ENCODE measurements around the gene DTYMK.

The DTYMK gene

DNA sequence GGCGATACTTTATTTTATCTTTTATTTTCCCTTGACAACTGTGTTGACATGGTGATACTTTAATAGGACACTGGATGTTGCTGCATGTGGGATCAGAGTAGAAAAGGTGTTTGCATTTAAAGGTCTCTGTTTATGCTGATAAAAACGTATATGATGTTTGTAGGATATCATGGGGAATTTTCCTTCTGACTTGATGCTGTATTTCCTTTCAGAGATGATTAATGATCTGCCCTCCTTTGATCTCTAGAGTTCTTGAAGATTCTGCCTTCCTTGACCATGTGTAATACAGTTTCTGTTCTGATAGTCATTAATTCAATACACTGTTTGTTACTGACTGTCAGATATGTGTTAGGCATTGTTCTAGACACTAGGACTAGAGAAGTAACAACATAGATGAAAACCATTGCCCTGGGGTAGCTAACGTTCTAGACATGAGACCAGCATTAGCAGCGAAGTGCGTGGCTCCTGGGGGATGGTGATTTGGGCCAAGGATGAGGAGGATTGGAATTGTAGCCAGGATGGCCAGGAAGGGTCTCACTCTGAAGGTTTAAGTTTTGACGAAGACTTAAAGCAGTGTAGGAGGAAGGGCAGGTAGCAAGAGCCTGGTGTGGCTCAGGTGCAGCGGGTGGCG is 46.3 kb downstream of the DTYMK start:
- DNase-seq (ENCODE audit: low read depth), result no peak
- no peak overlapping the region for H3K4me3 ChIP-seq (ENCODE audit: low read length)
- no peaks in the 10 kb centered on the region for H3K9me3 ChIP-seq (ENCODE audit: control insufficient read depth, low read length)
- H3K36me3 ChIP-seq (ENCODE audit: control insufficient read depth, insufficient read depth, low read length, severe bottlenecking), result peaks cover under 1% of the 10 kb centered on the region
- H3K27me3 ChIP-seq (replicated peaks; ENCODE audit: control insufficient read depth, insufficient read depth, low read length), result no peaks in the 10 kb centered on the region
- no peak overlapping the region for H3K9ac ChIP-seq (ENCODE audit: low read length)
- H3K4me1 ChIP-seq (ENCODE audit: control insufficient read depth, insufficient read depth, low read length), result peaks cover 30% of the 10 kb centered on the region

DNA sequence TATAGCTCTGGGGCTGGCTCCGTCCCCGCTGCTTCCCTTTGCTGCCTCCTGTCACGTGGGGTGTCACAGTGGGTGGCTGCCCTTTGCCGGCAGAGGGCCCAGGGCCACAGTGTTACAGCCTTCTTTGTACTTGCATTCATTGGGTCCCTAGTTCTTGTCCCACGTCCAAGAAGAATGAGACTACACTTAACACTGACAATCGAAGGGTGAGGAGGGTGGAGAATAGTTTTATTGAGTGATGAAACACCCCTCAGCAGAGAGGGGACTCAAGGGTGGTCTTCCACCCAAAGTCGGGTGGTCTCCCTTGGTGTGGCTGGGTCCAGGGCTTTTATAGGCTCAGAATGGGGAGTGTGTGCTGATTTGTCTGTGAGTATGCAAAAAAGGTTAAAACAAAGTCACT is 47.2 kb downstream of the DTYMK start:
- no peak for DNase-seq (ENCODE audit: low read depth)
- no peaks in the 10 kb centered on the region for H3K9me3 ChIP-seq (ENCODE audit: control insufficient read depth, low read length)
- no peaks in the 10 kb centered on the region for H3K27me3 ChIP-seq (replicated peaks; ENCODE audit: control insufficient read depth, insufficient read depth, low read length)
- H3K4me1 ChIP-seq (ENCODE audit: control insufficient read depth, insufficient read depth, low read length), result peaks cover 37% of the 10 kb centered on the region
- H3K36me3 ChIP-seq (ENCODE audit: control insufficient read depth, insufficient read depth, low read length, severe bottlenecking), result no peaks in the 10 kb centered on the region
- H3K9ac ChIP-seq (ENCODE audit: low read length), result peak overlapping the region; percentile 100
- peak overlapping the region; percentile 95 for H3K4me3 ChIP-seq (ENCODE audit: low read length)

DNA sequence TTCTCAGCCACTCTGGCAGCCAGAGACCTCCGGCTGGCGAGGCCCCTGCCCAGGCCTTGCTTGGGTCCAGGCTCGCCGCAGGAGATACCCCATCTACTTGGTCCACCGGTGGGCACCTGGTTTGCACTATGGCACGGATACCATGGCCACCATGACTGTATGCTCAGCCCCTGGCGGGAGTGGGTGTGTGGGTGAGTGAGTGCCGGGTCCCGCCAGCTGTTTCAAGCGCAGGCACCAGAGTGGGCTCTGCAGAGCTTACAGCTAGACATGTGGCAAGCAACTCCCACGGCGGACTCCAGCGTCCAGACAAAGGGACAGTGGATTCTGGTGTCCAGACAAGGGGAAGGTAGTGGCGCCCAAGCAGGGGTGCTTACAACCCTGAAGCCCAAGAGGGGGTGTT is 47.7 kb downstream of the DTYMK start:
- Histone ChIP-seq H3K9ac (ENCODE audit: low read length) (peak overlapping the region; percentile 100), H3K27me3 (replicated peaks; ENCODE audit: control insufficient read depth, insufficient read depth, low read length) (no peaks in the 10 kb centered on the region), H3K9me3 (ENCODE audit: control insufficient read depth, low read length) (no peaks in the 10 kb centered on the region), H3K4me3 (ENCODE audit: low read length) (peak overlapping the region; percentile 95), H3K4me1 (ENCODE audit: control insufficient read depth, insufficient read depth, low read length) (peaks cover 40% of the 10 kb centered on the region), H3K36me3 (ENCODE audit: control insufficient read depth, insufficient read depth, low read length, severe bottlenecking) (no peaks in the 10 kb centered on the region)
- no peak for DNase-seq (ENCODE audit: low read depth)

DNA sequence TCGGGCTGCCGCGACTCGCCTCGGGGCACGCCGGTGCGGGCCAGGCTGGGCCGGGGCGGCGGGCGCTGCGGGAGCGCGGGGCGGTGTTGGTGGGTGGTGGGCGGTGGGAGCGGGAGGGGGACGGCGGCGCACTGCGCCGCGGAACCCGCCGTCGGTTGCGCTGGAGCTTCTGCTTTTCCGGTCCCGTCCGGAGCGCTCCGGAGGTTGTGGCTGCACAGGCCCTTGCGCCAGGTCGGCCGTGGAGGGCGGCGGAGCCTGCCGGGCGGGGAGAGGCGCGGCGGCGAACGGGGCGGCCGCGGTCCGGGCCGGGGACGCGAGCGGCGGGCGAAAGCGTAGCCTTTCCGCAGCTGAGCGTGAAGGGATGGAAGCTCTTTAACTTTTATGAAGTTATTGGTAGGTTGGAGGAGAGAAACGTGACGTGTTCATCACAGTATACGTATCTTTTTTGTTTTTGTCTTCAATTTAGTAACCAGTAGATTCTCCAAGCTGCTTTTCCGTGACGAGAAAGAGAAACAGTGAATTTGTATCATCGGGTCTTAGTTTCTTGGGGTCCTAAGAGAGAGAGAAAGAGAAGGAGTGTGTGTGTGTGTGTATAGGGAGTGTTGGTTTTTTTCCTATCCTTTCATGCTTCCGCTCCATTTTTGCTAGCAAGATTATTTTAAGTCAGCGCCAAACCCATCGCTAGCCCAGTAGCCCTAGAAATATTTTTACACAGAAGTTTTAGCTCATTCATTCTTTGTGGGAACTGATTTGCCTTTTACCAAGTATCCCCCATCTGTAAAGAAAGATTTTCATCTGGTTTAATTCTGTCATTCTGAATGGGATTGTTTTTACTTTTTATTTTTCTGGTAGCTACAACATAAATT is 48.6 kb downstream of the DTYMK start:
- H3K4me1 ChIP-seq (ENCODE audit: control insufficient read depth, insufficient read depth, low read length), result peaks cover 38% of the 10 kb centered on the region
- no peaks in the 10 kb centered on the region for H3K27me3 ChIP-seq (replicated peaks; ENCODE audit: control insufficient read depth, insufficient read depth, low read length)
- no peaks in the 10 kb centered on the region for H3K9me3 ChIP-seq (ENCODE audit: control insufficient read depth, low read length)
- DNase-seq (ENCODE audit: low read depth), result peak; percentile 71
- H3K4me3 ChIP-seq (ENCODE audit: low read length), result peak overlapping the region; percentile 95
- peaks cover 8% of the 10 kb centered on the region for H3K36me3 ChIP-seq (ENCODE audit: control insufficient read depth, insufficient read depth, low read length, severe bottlenecking)
- peak overlapping the region; percentile 100 for H3K9ac ChIP-seq (ENCODE audit: low read length)

DNA sequence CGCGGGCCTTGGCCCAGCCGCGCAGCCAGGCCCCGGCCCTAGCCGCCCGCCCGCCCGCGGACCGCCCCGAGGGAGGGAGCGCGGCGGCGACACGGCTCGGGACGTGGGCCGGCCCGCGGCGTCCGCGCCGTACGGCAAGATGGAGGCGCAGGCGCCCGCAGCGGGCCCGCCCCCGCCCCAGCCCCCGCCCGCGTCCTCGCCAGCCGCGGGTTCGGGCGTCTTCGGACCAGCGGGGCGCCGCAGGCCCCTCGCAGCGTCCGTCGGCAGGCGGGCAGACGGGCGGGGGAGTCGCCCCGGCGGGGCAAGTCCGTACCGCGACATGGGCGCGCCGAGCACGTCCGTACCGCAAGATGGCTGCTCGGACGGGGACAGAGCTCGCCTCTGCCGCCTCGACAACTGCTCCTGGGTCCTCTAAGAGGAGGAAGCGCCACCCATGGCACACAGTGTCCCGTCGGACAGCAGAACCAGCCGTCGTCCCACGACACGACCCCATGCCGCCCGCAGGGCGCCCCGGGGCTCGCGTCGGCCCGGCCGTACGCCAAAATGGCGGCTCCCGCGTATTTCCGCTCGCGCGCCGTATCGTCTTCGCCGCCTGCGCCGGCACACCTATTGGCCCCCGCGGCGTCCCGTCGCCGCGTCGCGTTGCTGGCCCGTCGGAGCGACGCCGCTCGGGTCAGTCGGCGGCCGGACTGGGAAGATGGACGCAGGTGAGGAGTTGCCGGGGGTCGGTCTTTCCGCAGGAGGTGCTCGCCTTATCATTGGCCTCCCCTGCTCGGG is 49.4 kb downstream of the DTYMK start, which contains the start of the genes ATG4B and THAP4:
ATG4B (plus strand) TSS at position 676 of the 777 bp plus-strand sequence; CDS start at position 698, 22 bp downstream.
THAP4 (minus strand) TSS at position 141 of the 777 bp plus-strand sequence. CDS start 141 bp downstream, outside the sequence.
- Histone ChIP-seq H3K36me3 (ENCODE audit: control insufficient read depth, insufficient read depth, low read length, severe bottlenecking) (peaks cover 17% of the 10 kb centered on the region), H3K9ac (ENCODE audit: low read length) (peak within 1 kb of the TSS; percentile 100), H3K4me3 (ENCODE audit: low read length) (peak within 1 kb of the TSS; percentile 95), H3K4me1 (ENCODE audit: control insufficient read depth, insufficient read depth, low read length) (peaks cover 38% of the 10 kb centered on the region), H3K27me3 (replicated peaks; ENCODE audit: control insufficient read depth, insufficient read depth, low read length) (no peaks in the 10 kb centered on the region), H3K9me3 (ENCODE audit: control insufficient read depth, low read length) (no peaks in the 10 kb centered on the region)
- DNase-seq (ENCODE audit: low read depth), result peak; percentile 92

DNA sequence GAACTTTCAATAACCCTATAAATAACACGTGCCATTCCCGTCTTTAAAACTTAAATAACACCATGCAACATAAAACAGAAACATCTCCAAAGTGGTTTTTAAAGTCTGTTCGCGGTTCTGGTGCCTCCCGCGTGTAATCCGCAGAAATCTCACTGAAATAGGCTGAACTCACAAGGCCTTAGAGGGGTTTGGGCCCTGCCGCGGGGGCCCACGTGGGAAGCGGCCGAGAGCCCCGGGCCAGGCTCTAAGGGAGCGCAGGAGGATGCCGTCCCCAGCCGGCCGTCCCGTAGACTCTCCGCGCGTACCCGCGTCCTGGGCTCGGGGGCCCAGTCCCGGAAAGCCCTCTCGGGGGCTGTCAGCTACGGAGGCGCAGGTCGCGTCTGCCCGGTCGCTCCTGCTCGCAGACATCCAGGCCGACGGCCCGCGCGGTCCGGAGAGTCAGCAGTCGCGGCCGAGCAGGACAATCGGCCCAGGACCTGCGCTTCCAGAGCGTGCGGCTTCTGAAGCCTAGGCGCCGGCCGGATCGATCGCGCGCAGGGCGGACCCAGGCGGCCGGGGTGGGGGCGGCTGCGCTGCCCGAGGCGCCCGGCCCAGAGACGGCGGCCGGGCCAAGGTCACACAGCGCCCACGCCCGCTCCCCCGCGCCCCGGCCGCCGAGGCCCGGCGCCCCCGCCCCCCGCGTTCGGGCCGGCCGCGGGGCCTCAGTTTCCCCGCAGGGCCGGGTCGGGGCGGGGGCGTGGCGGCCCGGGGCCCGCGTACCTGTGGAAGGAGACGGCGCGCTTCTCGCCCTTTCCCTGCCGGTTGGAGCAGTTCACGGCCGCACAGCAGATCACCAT is 50.2 kb downstream of the DTYMK start:
- H3K4me1 ChIP-seq (ENCODE audit: control insufficient read depth, insufficient read depth, low read length), result peaks cover 31% of the 10 kb centered on the region
- no peaks in the 10 kb centered on the region for H3K27me3 ChIP-seq (replicated peaks; ENCODE audit: control insufficient read depth, insufficient read depth, low read length)
- H3K9me3 ChIP-seq (ENCODE audit: control insufficient read depth, low read length), result no peaks in the 10 kb centered on the region
- DNase-seq (ENCODE audit: low read depth), result peak; percentile 76
- peak overlapping the region; percentile 95 for H3K4me3 ChIP-seq (ENCODE audit: low read length)
- H3K9ac ChIP-seq (ENCODE audit: low read length), result peak overlapping the region; percentile 93
- peaks cover 25% of the 10 kb centered on the region for H3K36me3 ChIP-seq (ENCODE audit: control insufficient read depth, insufficient read depth, low read length, severe bottlenecking)

DNA sequence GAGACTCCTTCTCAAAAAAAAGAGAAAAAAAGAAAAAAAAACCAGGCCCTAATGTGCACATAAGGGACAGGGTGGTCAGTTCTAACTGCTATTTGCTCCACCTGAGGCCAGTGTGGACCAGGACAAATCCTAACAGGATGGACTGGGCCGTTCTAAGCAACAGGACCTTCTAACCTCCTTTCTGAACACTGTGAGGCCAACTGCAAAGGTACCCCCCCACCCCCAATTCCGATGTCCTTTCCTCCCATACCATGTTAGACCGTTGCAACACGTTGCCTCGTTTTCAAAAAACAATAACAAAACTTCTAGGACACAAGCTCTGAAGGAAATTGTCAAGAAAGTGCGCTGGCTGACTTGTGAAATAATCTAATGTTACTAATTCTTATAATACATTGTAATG is 50.9 kb downstream of the DTYMK start:
- peak; percentile 68 for DNase-seq (ENCODE audit: low read depth)
- Histone ChIP-seq H3K36me3 (ENCODE audit: control insufficient read depth, insufficient read depth, low read length, severe bottlenecking) (peaks cover 31% of the 10 kb centered on the region), H3K4me3 (ENCODE audit: low read length) (peak overlapping the region; percentile 95)

DNA sequence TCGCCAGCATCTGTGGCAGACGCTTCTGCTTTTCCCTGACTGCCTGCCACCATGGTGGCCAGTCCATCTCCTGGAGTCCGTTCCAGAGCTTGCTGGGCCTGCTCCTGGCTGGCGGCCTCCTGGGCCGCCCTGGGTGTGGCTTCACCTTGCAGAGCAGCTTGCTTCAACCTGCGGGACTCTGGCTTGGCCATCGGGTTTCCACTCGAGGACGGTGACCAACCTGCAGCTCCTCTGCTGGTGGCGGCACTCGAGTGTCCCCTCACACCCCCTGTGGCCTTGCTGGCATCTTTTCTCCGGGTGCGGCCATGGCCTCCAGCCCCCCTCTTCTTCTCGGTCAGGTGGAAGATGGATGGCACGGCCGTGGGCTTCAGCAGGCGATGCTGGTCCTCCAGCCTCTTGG is 53.1 kb downstream of the DTYMK start:
- peaks cover 32% of the 10 kb centered on the region for H3K36me3 ChIP-seq (ENCODE audit: control insufficient read depth, insufficient read depth, low read length, severe bottlenecking)
- no peak for DNase-seq (ENCODE audit: low read depth)
- peaks cover 23% of the 10 kb centered on the region for H3K4me1 ChIP-seq (ENCODE audit: control insufficient read depth, insufficient read depth, low read length)

More for the DNA sequence above, 50.9 kb downstream of the DTYMK start:
- peak overlapping the region; percentile 93 for H3K9ac ChIP-seq (ENCODE audit: low read length)
- no peaks in the 10 kb centered on the region for H3K9me3 ChIP-seq (ENCODE audit: control insufficient read depth, low read length)
- H3K27me3 ChIP-seq (replicated peaks; ENCODE audit: control insufficient read depth, insufficient read depth, low read length), result no peaks in the 10 kb centered on the region
- peaks cover 31% of the 10 kb centered on the region for H3K4me1 ChIP-seq (ENCODE audit: control insufficient read depth, insufficient read depth, low read length)

DNA sequence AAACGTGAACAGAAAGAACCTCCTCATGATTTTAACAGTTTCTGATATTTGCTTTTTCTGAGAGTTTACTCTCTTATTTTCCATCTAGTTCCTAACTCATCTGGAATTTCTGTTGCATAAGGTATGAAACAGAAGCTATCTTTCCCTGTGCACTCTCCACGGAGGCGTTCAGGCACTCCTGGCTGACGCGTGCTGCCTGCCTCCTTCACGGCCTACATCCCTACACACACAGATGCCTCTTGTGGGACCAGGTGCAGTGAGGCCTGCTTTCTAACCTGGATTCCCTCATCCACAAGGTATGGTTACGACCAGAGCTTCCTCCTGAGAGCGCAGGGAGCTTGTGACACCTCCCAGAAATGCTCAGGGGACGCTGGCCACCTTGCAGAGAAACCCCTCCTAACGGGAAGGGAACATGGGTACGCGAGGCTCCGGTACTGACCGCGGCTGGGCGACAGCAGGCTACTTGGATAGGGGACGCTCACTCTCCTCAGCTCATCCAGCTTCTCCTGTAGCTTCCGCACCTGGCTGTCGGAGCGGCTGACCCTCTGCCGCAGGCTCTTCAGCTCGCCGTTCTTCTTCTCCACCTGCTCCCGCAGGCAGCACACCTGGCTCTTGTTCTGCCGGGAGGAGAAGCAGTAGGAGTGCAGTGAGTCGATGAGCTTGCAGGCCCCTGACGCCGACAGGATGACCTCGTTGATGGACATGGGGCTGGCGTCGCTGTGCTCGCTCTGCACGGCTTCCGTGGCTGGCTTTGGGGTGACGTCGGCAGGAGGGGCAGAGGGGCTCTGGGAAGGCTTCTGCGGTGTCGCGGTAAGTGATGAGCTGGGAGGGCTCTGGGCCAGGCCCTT is 53.9 kb downstream of the DTYMK start:
- H3K4me1 ChIP-seq (ENCODE audit: control insufficient read depth, insufficient read depth, low read length), result peaks cover 18% of the 10 kb centered on the region
- no peak overlapping the region for H3K4me3 ChIP-seq (ENCODE audit: low read length)
- no peaks in the 10 kb centered on the region for H3K27me3 ChIP-seq (replicated peaks; ENCODE audit: control insufficient read depth, insufficient read depth, low read length)
- no peak for DNase-seq (ENCODE audit: low read depth)
- H3K36me3 ChIP-seq (ENCODE audit: control insufficient read depth, insufficient read depth, low read length, severe bottlenecking), result peaks cover 32% of the 10 kb centered on the region
- H3K9me3 ChIP-seq (ENCODE audit: control insufficient read depth, low read length), result no peaks in the 10 kb centered on the region
- H3K9ac ChIP-seq (ENCODE audit: low read length), result no peak overlapping the region

More for the DNA sequence above, 53.1 kb downstream of the DTYMK start:
- no peaks in the 10 kb centered on the region for H3K9me3 ChIP-seq (ENCODE audit: control insufficient read depth, low read length)
- H3K27me3 ChIP-seq (replicated peaks; ENCODE audit: control insufficient read depth, insufficient read depth, low read length), result no peaks in the 10 kb centered on the region
- H3K9ac ChIP-seq (ENCODE audit: low read length), result no peak overlapping the region
- no peak overlapping the region for H3K4me3 ChIP-seq (ENCODE audit: low read length)

Measured in adipocyte (in vitro differentiated cells).